GM13977 (cell line): Measurements from ENCODE around the gene INPP4A.
A peak's percentile ranks its signal among the peaks of the same experiment; 100 is the strongest.

ENCODE experiments used
- DNase-seq: peaks from one replicate; pipeline ENCODE4 v3.0.0; 2012; ENCODE audit warnings: low spot score
- CTCF ChIP-seq: IDR thresholded peaks from 2 replicates; pipeline ENCODE4 v1.5.1; 2012; ENCODE audit warnings: mild to moderate bottlenecking, control low read depth; ENCODE audit not compliant: insufficient read depth; ENCODE audit errors: extremely low read depth, missing control alignments
- in situ Hi-C: fragments of 300-500 bp; cut with MboI; formaldehyde crosslinking; loops from one replicate; pipeline ENCODE4 v1.12.0; 2022; ENCODE audit warnings: low sequenced_read_pairs, low pct_unique_long_range_greater_than_20kb, mixed read lengths, inconsistent platforms; ENCODE audit not compliant: unreplicated experiment

INPP4A gene

GRCh38 chr2:98569197-98569793 lies 124.6 kb downstream of the INPP4A start:
- DNase-seq, result peak; percentile 82
- TF ChIP-seq CTCF, result peak; percentile 88
- in situ Hi-C loops, result no loop called here

- DNase-seq, result no peak
- TF ChIP-seq CTCF, result no peak
- in situ Hi-C loops, result no loop called here
Observed at GRCh38 chr2:98569915-98570314, 125.3 kb downstream of the INPP4A start.

GRCh38 chr2:98570356-98570755 lies 125.7 kb downstream of the INPP4A start:
- no peak for TF ChIP-seq CTCF
- DNase-seq, result no peak
- in situ Hi-C loops, result no loop called here

- in situ Hi-C loops, result no loop called here
- TF ChIP-seq CTCF, result no peak
- no peak for DNase-seq
Observed at GRCh38 chr2:98571121-98571701, 126.6 kb downstream of the INPP4A start.

GRCh38 chr2:98571796-98572195 lies 127.1 kb downstream of the INPP4A start:
- no peak for TF ChIP-seq CTCF
- in situ Hi-C loops, result no loop called here
- DNase-seq, result no peak

- TF ChIP-seq CTCF, result no peak
- in situ Hi-C loops, result no loop called here
- no peak for DNase-seq
Observed at GRCh38 chr2:98572211-98572610, 127.6 kb downstream of the INPP4A start.

GRCh38 chr2:98572676-98573075 lies 128.0 kb downstream of the INPP4A start:
- TF ChIP-seq CTCF, result no peak
- DNase-seq, result no peak
- in situ Hi-C loops, result no loop called here
